HepG2 (cell line): ENCODE data around the gene TUBGCP3. TPM values are rescaled to one million over a fixed set of nuclear protein-coding genes. Genes with fewer than 3 reads are reported as not detected.

Source experiments
- ATAC-seq: fragments of 200-7000 bp; cut with Tn5 transposase; 3 replicates; pipeline ENCODE4 v1.9.1; 2020; ENCODE audit warnings: mild to moderate bottlenecking, moderate library complexity
- BruUV-seq: library from RNA; stranded (reverse); fragments of 400-500 nt; replicated peaks from 2 replicates; lab custom pipeline; 2021; lab: Mats Ljungman, UMichigan
- CTCF ChIA-PET: fragments of 300-600 bp; formaldehyde crosslinking; extraction: SDS; loops from one replicate; lab custom pipeline; 2021; ENCODE audit warnings: low total read pairs, inconsistent platforms, low intra/inter-chr PET ratio; lab: Yijun Ruan, JAX
- POLR2A ChIA-PET: fragments of 350-600 bp; sonication (Branson Sonifier 250); formaldehyde crosslinking; loops from one replicate; lab custom pipeline; 2020; ENCODE audit warnings: antibody characterized with exemption, inconsistent platforms; lab: Yijun Ruan, JAX
- DNase-seq: peaks from one replicate; pipeline ENCODE4 v3.0.0-alpha.2; 2015; ENCODE audit warnings: low spot score
- FAIRE-seq: peaks from 3 replicates; lab custom pipeline; 2011; peaks lifted over from hg19 to GRCh38; lab: Jason Lieb, UNC
- H2AFZ ChIP-seq: one replicate; pipeline ENCODE4 v1.6.1; 2011; ENCODE audit warnings: low read length, inconsistent platforms
- H3K27ac ChIP-seq: fragments of 300-600 bp; 3 replicates; pipeline ENCODE4 v1.8.0; 2011; ENCODE audit warnings: mixed run types, mild to moderate bottlenecking, mixed read lengths, low read length, inconsistent platforms; ENCODE audit not compliant: insufficient read depth; ENCODE audit errors: extremely low read length
- H3K27me3 ChIP-seq, 2 experiments: fragments of 200-600 bp in 1 of 2; 2 replicates in 1 of 2; 3 replicates in 1 of 2; pipeline versions ENCODE4 v1.6.0 to v1.8.0; 2011; ENCODE audit warnings: low read length in 2 of 2, mild to moderate bottlenecking in 2 of 2, moderate library complexity in 2 of 2, inconsistent platforms in 1 of 2; ENCODE audit not compliant: insufficient read depth in 2 of 2, control insufficient read depth in 1 of 2
- H3K36me3 ChIP-seq, 2 experiments: fragments of 200-600 bp in 1 of 2; replicated peaks in 1 of 2; 2 replicates in 1 of 2; 3 replicates in 1 of 2; pipeline versions ENCODE4 v1.5.1 to v1.8.0; 2011; ENCODE audit warnings: low read length in 2 of 2, inconsistent platforms in 1 of 2; ENCODE audit not compliant: insufficient read depth in 2 of 2, control insufficient read depth in 1 of 2
- H3K4me1 ChIP-seq: 2 replicates; pipeline ENCODE4 v1.5.1; 2012; ENCODE audit warnings: low read length, inconsistent platforms; ENCODE audit not compliant: insufficient read depth
- H3K4me2 ChIP-seq: 2 replicates; pipeline ENCODE4 v1.6.0; 2011; ENCODE audit warnings: low read depth, low read length, inconsistent platforms
- H3K4me3 ChIP-seq, 3 experiments: fragments of 200-600 bp in 1 of 3; sonication (generic), shearing (Covaris generic) in 1 of 3; replicated peaks in 1 of 3; 2 replicates each; pipeline ENCODE4 v1.5.1; 2011 to 2016; ENCODE audit warnings: low read length in 3 of 3, inconsistent platforms in 2 of 3, low read depth in 2 of 3, mild to moderate bottlenecking in 2 of 3, control low read depth in 1 of 3, mixed read lengths in 1 of 3; ENCODE audit not compliant: insufficient read depth in 1 of 3
- H3K79me2 ChIP-seq: one replicate; pipeline ENCODE4 v1.6.1; 2011; ENCODE audit warnings: low read length, inconsistent platforms; ENCODE audit not compliant: insufficient read depth
- H3K9ac ChIP-seq: 2 replicates; pipeline ENCODE4 v1.6.0; 2011; ENCODE audit warnings: mild to moderate bottlenecking, low read depth, low read length, inconsistent platforms; ENCODE audit not compliant: insufficient read depth
- H3K9me3 ChIP-seq: 2 replicates; pipeline ENCODE4 v1.5.1; 2012; ENCODE audit warnings: mild to moderate bottlenecking, low read length
- H4K20me1 ChIP-seq: 2 replicates; pipeline ENCODE4 v1.6.0; 2011; ENCODE audit warnings: inconsistent platforms, mild to moderate bottlenecking, low read length, moderate library complexity; ENCODE audit not compliant: insufficient read depth
- CEBPG ChIP-seq: IDR thresholded peaks from 2 replicates; pipeline ENCODE4 v1.6.1; 2016
- CREB3 ChIP-seq: sonication (generic); formaldehyde crosslinking; IDR thresholded peaks from 2 replicates; pipeline ENCODE4 v1.5.0; 2020; ENCODE audit warnings: missing genetic modification reagents
- DDIT3 ChIP-seq: sonication (generic); formaldehyde crosslinking; IDR thresholded peaks from 2 replicates; pipeline ENCODE4 v1.4.0; 2020; ENCODE audit warnings: mild to moderate bottlenecking, missing genetic modification reagents
- FOSL1 ChIP-seq: sonication (generic); formaldehyde crosslinking; IDR thresholded peaks from 2 replicates; pipeline ENCODE4 v1.9.0; 2021; ENCODE audit warnings: missing genetic modification reagents, borderline replicate concordance
- HOXA5 ChIP-seq: sonication (generic); formaldehyde crosslinking; IDR thresholded peaks from 2 replicates; pipeline ENCODE4 v1.4.0; 2020; ENCODE audit warnings: missing genetic modification reagents
- IRX3 ChIP-seq: sonication (generic); formaldehyde crosslinking; IDR thresholded peaks from 2 replicates; pipeline ENCODE4 v1.8.1; 2023; ENCODE audit warnings: mild to moderate bottlenecking, low read depth, missing genetic modification reagents, borderline replicate concordance
- KMT2B ChIP-seq: IDR thresholded peaks from 2 replicates; pipeline ENCODE4 v1.6.1; 2016; ENCODE audit warnings: missing genetic modification reagents, missing compliant biosample characterization
- ZFP41 ChIP-seq: sonication (generic); formaldehyde crosslinking; IDR thresholded peaks from 2 replicates; pipeline ENCODE4 v1.4.0; 2020; ENCODE audit warnings: mild to moderate bottlenecking, missing genetic modification reagents, borderline replicate concordance
- ZMAT5 ChIP-seq: sonication (generic); formaldehyde crosslinking; IDR thresholded peaks from 2 replicates; pipeline ENCODE4 v1.5.0; 2020; ENCODE audit warnings: mild to moderate bottlenecking, low read depth, missing genetic modification reagents, borderline replicate concordance
- ZNF572 ChIP-seq: sonication (generic); formaldehyde crosslinking; IDR thresholded peaks from 2 replicates; pipeline ENCODE4 v1.5.1; 2020; ENCODE audit warnings: mild to moderate bottlenecking, missing genetic modification reagents
- WGBS: methylation state at CpG from one replicate; pipeline ENCODE4 v1.1.6; 2017; ENCODE audit warnings: low lambda C conversion rate; 5-methylcytosine and 5-hydroxymethylcytosine counted together
- in situ Hi-C: cut with HindIII; loops from 2 replicates; pipeline ENCODE4 v1.10.0; 2017; ENCODE audit warnings: low pct_unique_long_range_greater_than_20kb; ENCODE audit not compliant: extremely low pct_ligation_motif_present
- intact Hi-C: fragments of 100-400 bp; cut with micrococcal nuclease; formaldehyde crosslinking; loops from one replicate; pipeline ENCODE4 v1.10.0; 2022; ENCODE audit not compliant: unreplicated experiment
- polyA plus RNA-seq, 8 experiments: library from polyadenylated mRNA; depleted of rRNA in 3 of 8; stranded (reverse) in 7 of 8; unstranded in 1 of 8; fragments of >200 nt; fragmentation: Illumina TruSeq in 4 of 8; extraction: Trizol in 4 of 8; gene quantifications; 2 replicates each; pipeline versions ENCODE4 v1.2.1 to v1.2.3, GENCODE V29; 2011 to 2016; ENCODE audit warnings: low read depth in 4 of 8, missing spikeins in 1 of 8, mixed read lengths in 1 of 8; ENCODE audit not compliant: insufficient read depth in 1 of 8
- total RNA-seq, 5 experiments: library from RNA; depleted of rRNA; stranded (reverse); fragments of >200 nt; fragmentation: Illumina TruSeq; extraction: Trizol; gene quantifications; 2 replicates each; pipeline ENCODE4 v1.2.3, GENCODE V29; 2016; ENCODE audit warnings: low read depth in 1 of 5
- TF ChIP-seq, protein P1 (sequence below): sonication (generic); formaldehyde crosslinking; IDR thresholded peaks from 2 replicates; pipeline ENCODE4 v1.5.0; 2020; ENCODE audit warnings: missing genetic modification reagents

TUBGCP3 gene
- total and polyA plus RNA-seq, 2 of the 13 experiments (the other 11 are each of a cell fraction or from before 2014, with no cell fraction given), result 12.6 to 15.5 TPM

DNA sequence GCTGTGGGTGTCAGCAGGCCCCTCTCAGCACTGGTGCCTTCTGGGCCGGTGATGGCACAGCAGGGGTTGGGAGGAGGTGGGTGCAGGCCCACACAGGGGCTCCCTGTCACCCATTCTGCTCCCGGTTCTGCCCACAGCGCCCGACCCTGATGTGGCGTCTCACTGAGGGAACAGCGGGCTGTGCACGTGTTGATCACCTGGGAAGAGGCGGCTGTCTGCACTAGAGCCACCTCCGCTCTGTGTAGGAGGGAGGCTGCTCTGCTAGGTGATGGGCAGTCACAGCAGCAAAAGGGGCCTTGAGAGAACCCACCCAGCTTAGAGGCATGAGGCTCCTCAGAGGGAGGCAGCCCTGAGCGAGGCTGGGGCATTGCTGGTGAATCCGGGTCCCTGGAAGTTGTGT lies 39.2 kb upstream of the TUBGCP3 start:
- no peak for DNase-seq
- Histone ChIP-seq H3K79me2 (no peaks in the 10 kb centered on the region), H3K27ac (no peak overlapping the region), H3K4me3 (no peak overlapping the region), H3K9me3 (no peaks in the 10 kb centered on the region), H3K36me3 (no peaks in the 10 kb centered on the region), H3K27me3 (peaks cover 6 to 44% of the 10 kb centered on the region in 2 experiments; a peak in 4 of 5 replicates), H3K4me1 (no peaks in the 10 kb centered on the region), H3K9ac (no peak overlapping the region), H2AFZ (no peak overlapping the region), H3K4me2 (no peak overlapping the region), H4K20me1 (no peaks in the 10 kb centered on the region)
- in situ Hi-C loops, result no loop called here
- BruUV-seq, result no TSS peak
- 44% methylated on average over 6 of the region's 11 CpGs for WGBS
- ChIA-PET CTCF (no interaction called here), POLR2A (no interaction called here)
- FAIRE-seq, result no peak
- intact Hi-C loops, result no loop called here
- no peak for ATAC-seq
- TF ChIP-seq DDIT3 (no peak), ZMAT5 (CRISPR knock-in tag) (no peak), CREB3 (CRISPR knock-in tag) (no peak), HOXA5 (CRISPR knock-in tag) (no peak), IRX3 (no peak)
- TF ChIP-seq, protein P1, sequence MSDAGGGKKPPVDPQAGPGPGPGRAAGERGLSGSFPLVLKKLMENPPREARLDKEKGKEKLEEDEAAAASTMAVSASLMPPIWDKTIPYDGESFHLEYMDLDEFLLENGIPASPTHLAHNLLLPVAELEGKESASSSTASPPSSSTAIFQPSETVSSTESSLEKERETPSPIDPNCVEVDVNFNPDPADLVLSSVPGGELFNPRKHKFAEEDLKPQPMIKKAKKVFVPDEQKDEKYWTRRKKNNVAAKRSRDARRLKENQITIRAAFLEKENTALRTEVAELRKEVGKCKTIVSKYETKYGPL (CRISPR knock-in tag), result no peak

DNA sequence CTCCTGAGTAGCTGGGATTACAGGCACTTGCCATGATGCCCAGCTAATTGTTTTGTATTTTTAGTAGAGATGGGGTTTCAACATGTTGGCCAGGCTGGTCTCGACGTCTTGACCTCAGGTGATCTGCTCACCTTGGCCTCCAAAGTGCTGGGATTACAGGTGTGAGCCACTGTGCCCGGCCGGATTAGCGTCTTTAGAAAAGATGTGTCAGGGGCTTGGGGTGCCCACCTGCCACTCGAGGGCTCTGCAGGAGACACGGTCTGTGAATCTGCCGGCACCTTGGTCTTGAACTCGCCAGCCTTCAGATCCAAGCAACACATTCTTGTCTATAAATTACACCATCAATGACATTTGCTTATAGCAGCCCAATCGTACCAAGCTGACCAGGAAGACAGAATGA lies 38.8 kb upstream of the TUBGCP3 start:
- DNase-seq, result no peak
- ChIA-PET CTCF (no interaction called here), POLR2A (no interaction called here)
- Histone ChIP-seq H3K27me3 (peaks cover 6 to 48% of the 10 kb centered on the region in 2 experiments; a peak in 4 of 5 replicates), H3K4me1 (no peaks in the 10 kb centered on the region), H4K20me1 (no peaks in the 10 kb centered on the region), H3K4me2 (no peak overlapping the region), H3K36me3 (no peaks in the 10 kb centered on the region), H2AFZ (no peak overlapping the region), H3K4me3 (no peak overlapping the region), H3K9ac (no peak overlapping the region), H3K9me3 (no peaks in the 10 kb centered on the region), H3K27ac (no peak overlapping the region), H3K79me2 (no peaks in the 10 kb centered on the region)
- TF ChIP-seq ZFP41 (no peak), ZNF572 (CRISPR knock-in tag) (no peak), FOSL1 (CRISPR knock-in tag) (no peak), CEBPG (CRISPR knock-in tag) (no peak), KMT2B (CRISPR knock-in tag) (no peak)
- ATAC-seq, result no peak
- FAIRE-seq, result no peak
- in situ Hi-C loops (no loop called here), intact Hi-C loops (no loop called here)
- BruUV-seq, result no TSS peak
- WGBS, result 59% methylated on average over 8 of the region's 10 CpGs
